HUDEP-2 (cell line): ENCODE measurements around the gene RNF126.
"Not testable (repeated sequence)": the region's sequence is repeated elsewhere in the genome, so short reads cannot be mapped to it uniquely, and the experiment has no call there.

Source experiments
- DNase-seq, 76 experiments: peaks; one replicate each; lab custom pipeline; 2025; ENCODE audit not compliant: unreplicated experiment in 76 of 76; lab: John Stamatoyannopoulos, UW

RNF126 gene

DNA sequence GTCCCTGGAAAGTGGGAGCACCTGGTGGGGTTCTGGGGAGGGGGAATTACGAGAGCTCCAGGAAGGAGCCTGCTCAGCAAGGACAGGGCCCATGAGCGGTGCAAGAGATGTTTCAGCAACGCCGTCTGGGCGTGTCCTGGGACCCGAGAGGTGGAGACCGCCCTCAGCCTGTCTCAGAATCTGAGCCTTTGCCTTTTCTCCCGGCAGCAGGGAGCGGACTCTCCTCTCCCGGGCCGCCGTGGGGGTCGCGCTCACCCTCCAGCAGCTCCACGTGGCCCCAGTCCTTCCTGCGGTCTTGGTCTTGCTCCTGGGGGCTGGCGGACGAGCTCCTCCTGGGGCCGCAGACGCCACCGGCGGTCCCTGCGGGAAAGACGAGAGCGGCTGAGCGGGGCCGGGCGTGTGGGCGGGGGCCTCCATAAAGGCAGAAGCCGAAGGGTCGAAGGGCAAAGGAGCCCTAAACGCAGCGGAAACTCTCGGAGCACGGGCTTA, 30.4 kb downstream of the RNF126 start:
- peak in 56 of 76 experiments; percentile 8 to 74 (median 50) for DNase-seq

GRCh38 chr19:629961-630714, 32.9 kb downstream of the RNF126 start:
- DNase-seq: no peak

- not testable (repeated sequence) for DNase-seq
Measured at GRCh38 chr19:629515-629914, 33.5 kb downstream of the RNF126 start.

DNA sequence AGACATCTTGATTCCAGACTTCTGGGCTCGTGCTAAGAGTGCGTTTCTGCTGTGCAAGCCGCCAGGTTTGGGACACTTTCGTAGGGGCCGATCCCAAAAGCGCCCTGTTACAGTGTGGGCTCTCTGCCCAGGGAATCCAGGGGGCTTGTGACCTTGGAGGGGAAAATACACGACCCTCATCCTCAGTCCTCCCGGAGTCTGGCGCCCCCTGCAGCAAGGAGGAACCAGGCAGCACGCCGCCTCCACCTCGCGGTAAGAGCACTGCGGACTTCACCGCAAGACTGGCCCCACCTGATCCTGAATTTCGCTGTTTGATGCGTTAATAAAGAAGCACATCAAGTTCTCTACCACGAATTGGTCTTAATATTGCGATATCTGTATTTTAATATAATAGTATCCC, 34.8 kb downstream of the RNF126 start:
- DNase-seq: no peak

- not testable (repeated sequence) for DNase-seq
Measured at GRCh38 chr19:626566-626965, 36.4 kb downstream of the RNF126 start.

DNA sequence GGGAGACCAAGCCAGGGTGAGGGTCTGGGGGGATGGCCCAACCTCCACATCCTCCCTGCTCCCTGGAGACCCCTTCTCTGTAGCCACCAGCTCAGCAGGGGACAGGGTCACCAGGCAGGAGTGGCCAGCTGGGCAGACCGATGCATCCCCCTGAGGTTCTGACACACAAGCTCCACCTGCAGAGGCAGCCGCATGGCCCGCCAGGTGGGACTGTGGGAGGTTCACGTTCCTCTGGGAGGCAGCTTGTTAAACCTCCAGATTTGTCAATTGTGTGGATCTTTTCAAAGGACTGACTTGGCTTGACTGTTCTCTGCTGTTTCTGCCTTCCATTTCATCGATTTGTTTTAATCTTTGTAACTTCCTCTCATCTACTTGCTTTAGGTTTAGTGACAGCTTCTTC, 37.8 kb downstream of the RNF126 start:
- no peak for DNase-seq

GRCh38 chr19:624433-625109, 38.4 kb downstream of the RNF126 start:
- DNase-seq: no peak

DNA sequence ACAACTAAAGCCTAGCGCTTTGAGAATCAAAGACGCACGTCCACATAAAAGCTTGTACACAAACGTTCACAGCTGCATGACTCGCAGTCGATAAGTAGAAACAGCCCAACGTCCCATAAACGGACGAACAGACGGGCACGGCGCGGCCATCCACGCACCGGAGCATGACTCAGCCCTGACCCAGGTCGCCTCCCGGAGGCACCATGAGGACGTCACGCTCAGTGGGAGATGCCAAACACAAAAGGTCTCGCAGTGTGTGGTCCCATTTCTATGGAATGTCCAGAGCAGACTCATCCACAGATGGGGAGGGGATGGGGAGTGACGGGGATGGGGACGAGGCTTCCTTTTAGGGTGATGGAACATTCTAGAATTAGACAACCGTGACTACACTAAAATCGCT, 39.0 kb downstream of the RNF126 start:
- no peak for DNase-seq

DNA sequence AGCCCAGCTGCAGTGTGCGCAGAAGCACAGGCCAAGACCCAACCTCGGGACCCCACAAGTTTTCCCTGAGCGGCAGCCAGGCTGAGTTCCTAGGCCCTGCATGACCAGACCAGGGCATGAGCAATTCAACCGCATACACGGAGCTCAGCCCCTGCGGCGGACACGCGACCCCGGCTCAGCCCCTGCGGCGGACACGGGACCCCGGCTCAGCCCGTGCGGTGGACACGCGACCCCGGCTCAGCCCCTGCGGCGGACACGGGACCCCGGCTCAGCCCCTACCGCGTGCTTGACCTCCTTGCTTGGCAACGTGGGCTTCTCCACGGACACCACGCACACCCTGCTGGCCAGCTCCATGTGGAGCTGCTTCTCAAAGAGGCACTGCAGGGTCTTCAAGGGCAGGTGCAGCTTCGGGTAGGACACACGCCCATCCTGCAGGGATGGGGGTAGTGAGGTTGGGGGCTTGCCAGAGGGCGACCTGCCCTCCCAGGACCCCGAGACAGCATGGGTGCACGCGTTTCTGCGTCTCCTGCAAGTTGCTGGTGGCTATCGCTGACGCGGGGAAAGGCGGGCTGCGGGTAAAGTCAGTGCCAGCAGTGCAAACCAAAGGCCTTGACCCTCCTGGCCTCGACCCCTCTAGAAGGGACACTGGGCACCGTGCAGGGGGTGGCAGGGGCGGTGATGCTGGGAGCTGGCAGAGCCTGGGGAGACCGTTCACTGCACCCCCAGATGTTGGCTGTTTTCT, 39.7 kb downstream of the RNF126 start:
- no peak for DNase-seq

GRCh38 chr19:622666-623065, 40.3 kb downstream of the RNF126 start:
- DNase-seq: no peak

GRCh38 chr19:621819-622218, 41.2 kb downstream of the RNF126 start:
- DNase-seq: no peak

DNA sequence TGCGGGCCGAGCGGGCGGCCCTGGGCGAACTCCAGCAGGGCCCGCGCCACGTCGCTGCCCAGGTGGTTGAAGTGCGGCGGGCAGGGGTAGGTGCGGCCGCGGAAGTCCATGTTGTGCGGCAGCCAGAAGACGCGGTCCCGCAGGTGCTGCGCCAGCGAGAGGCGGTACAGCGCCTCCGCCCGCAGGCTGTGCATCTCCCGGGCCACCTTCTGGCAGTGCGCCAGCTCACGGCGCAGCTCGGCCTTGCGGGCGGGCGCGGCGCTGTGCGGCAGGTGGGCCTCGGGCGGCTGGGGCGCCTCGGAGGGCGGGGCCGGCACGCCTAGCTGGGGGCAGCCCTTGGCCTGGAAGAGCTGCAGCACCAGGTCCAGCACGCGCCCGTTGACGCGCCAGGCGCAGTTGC, 41.8 kb downstream of the RNF126 start:
- not testable (repeated sequence) for DNase-seq

DNA sequence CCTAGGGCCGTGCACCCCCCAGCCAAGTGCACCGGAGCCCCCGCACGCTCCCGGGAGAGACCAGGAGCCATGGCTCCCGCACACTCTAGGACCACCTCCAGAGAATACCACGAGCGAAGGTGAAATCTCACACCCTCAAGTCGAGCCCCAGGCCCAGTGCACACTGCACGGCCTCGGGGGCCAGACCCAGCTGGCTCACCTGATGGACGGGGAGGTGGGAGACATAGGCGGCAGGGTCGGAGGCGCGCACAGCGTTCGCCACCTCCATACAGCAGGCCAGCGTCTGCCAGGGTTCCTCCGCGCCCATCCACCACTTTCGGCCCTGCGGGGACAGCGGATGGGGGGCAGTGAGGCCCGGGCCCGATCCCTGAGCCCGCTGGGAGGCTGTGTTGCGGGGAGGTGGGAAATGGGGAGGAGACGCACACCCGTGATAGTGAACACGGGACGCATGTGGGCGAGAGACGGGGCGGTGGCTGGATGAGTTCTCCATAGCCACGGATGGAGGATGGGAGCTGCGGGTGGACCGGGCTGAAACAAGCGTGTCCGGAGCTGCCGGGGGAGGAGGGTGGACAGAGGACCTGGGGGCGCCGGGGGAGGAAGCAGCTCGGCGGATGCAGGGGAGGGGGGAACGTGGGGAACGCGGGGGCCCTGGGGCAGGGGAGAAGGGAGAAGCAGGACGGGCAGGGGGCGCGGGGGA, 42.7 kb downstream of the RNF126 start:
- no peak for DNase-seq

DNA sequence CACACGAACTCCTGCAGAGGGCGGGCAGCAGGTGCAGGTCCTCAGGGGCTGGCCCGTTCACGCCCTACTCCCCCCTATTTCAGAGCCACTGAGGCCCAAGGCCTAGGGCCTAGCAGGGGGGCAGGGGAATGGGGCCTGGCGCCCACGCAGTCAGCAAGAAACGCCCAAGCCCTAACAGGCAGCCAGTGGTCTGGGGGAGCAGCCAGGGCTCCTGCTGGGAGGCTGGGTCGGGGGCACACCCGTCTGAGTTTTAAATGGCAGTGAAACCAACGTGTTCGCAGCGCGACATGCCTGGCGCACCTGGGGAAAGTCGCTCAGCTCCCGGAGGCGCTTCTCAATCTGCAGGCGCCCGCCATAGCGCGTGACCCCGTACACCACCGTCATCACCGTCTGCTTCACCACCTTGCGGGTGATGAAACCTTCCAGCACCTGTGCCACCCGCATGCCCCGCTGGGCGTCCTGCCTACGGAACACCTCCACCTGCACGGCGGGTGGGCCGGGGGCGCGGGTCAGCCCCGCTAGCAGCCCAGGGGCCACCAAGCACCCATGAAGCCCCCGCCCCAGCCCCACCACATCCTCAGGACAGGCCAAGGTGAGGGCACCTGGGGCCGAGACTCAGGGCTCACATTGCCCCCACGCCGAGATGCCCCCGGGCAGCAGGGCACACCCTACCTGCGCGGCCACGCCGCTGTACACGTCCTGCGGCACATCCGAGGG, 43.6 kb downstream of the RNF126 start:
- no peak for DNase-seq

GRCh38 chr19:618674-619285, 44.2 kb downstream of the RNF126 start:
- DNase-seq: no peak

DNA sequence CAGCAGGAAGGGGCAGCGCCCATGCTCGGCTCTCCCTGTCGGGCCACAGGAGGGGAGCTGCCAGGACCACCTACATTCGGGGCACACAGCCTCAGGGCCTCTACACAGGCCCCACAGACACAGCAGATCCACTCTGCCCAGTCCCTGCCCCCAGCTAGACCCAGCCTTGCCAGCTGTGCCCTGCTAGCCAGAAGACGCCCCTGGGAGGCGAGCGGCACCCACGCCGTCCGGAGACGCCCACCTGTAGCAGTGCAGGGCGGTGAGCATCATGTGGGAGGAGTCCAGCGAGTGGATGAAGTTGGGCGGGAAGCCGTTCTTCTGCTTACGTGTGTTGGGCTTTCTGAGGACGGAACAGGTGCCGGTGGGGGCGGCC, 44.8 kb downstream of the RNF126 start:
- DNase-seq: no peak

DNA sequence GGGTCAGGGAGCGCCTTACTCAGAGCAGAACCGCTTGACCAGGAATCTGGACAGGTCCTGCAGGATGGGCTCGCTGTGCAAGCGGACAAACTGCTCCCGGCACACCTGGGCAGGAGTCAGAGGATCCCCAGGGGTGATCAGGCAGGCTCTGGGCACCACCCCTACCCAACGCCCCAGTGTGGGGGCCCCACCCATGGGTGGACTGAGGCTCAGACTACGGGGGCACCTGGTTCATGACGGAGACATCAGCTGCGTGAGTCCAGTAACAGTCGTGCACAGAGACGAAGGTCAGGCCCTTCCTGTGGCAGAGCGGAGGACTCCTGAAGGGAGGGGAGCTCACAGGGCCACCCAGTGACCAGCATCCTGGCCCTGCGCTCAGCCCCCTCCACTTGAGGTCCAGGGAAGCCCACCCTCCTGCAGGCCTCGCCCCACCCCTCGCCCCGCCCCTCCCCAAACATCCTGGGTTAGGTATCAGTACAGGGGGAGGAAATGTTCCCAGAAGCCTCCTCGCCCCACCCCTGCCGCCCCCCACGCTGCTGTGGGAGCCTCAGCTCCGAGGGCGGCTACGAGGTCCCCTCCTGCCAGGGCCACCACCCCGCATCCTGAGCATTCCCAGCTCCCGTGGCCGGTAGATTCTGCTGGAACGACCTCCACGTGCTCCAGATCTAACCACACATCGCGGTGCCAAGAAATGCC, 45.3 kb downstream of the RNF126 start:
- no peak for DNase-seq

DNA sequence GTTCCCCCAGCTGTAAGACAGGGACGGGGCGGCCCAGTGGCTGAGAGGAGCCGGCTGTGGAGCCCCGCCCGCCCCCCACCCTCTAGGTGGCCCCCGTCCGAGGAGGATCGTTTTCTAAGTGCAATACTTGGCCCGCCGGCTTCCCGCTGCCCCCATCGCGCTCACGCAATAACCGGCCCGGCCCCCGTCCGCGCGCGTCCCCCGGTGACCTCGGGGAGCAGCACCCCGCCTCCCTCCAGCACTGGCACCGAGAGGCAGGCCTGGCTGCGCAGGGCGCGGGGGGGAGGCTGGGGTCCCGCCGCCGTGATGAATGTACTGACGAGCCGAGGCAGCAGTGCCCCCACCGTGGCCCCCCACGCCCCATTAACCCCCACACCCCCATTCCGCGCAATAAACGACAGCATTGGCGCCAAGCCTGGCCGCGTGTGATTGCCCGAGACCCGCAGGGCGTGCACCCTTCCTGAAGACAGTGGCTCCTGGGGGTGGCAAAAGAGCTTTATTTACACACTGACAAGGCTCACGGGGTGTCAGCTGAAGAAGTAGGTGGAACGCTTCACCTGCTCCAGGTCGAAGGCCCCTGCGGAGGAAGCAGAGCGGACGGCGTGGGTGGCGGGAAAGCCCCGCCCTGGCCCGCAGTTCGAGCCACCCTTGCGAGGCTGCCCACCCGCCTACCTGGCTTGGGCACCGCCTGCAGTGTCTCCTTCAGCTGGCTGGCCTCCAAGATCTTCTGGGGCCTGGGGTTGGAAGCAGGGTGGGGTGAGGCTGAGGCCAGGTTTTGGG, 46.1 kb downstream of the RNF126 start:
- DNase-seq: no peak
